DMS 273 treated with DMSO at 0.1 percent for 48 hours (cell line): ENCODE results near the gene PGA4.
"Not testable (repeated sequence)": the region's sequence is repeated elsewhere in the genome, so short reads cannot be mapped to it uniquely, and the experiment has no call there.

ENCODE experiments used
- DNase-seq: peaks from one replicate; lab custom pipeline; 2025; lab: John Stamatoyannopoulos, UW

PGA4 gene

DNA sequence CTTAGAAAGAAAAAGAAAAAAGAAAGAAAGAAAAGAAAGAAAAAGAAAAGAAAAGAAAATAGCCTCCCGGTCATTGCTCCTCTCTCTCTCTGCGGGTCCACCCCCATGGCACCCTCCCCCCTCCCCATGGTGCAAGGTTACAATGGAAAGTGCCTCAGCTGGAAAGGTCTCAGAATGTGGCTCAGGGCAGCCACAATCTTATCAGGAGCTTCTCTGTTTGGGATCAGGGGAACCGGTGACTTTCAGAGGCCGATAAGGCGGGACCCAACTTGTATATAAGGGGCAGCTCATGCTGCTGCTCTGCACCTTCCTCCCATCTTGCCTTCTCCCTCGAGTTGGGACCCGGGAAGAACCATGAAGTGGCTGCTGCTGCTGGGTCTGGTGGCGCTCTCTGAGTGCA is at the start of gene PGA4:
PGA4 (plus strand) TSS at position 301 of the 400 bp plus-strand sequence; CDS start at position 355, 54 bp downstream.
- not testable (repeated sequence) for DNase-seq

DNA sequence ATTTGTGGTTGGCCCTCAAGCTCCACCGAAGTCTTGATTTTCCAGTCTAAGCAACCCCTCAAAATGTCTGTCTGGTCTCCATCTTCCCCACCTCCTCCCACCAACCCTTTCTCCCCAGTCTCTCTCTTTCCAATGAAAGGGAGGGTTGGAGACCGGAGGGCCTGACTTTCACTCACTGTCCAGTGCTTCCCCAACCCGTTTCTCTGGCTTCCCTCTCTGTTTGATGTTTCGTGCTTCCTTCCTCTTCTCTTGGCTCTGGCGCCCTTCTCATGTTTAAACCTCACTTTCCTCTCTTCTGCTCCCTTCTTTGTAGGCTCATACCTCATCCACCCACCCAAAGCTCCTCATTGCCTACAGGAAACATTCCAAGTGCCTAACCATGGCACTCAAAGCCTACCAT is 49.8 kb upstream of the PGA4 start:
- DNase-seq, result no peak

DNA sequence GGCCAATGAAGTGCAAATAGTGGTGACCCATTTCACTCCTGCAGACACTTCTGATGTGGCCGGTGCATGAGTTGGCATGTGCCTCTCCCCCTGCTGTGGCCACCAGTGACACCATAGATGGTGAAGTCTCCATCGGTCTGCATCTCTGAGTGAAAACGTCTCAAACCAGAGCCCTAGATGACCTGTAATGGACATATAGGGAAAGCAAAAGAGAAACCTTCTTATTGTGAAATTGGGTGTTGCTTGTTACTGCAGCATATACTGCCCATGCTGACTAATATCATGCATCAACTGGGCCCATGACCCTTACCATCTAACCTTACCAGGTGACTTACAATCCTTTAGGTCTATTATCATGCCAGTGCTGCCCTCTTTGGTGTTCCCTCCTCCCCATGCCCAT is 49.3 kb upstream of the PGA4 start:
- no peak for DNase-seq

DNA sequence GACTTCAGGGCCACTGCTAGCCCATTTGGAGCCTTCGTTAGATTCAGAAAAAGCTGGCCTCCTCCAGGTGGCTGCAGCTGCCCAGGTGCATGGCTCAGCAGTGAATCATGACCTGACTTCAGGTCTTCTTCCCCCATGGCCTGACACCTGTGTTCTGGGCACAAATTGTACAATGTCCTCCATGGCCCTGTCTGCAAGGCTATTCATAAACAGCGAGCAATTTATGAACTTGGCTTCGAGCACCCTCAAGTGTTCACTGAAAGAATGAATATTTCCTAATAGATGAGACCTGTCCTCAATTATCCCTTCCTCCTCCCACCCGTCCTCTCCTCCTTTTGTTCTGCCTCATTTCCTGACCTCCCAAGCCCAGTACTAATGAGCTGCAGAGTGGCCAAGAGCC is 48.7 kb upstream of the PGA4 start:
- peak; percentile 2 for DNase-seq

DNA sequence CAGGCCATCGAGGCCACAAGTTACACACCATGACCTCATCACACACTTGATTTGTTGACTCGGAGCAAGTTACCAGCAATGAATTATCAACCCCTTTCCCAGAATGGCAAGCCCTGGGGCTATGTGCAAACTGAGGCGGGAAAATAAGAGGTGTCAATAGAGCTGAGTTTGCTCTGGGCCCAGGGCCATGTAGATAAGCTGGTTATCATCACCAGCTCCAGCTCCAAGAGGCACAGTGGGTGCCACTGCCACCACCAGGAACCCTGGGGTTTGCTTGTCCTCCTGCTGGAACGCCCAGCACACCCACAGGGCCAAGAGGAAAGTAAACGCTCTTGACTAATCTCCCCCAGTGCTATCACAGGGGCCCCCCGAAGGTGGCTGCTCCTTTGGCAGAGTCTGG is 47.9 kb upstream of the PGA4 start:
- DNase-seq, result no peak

DNA sequence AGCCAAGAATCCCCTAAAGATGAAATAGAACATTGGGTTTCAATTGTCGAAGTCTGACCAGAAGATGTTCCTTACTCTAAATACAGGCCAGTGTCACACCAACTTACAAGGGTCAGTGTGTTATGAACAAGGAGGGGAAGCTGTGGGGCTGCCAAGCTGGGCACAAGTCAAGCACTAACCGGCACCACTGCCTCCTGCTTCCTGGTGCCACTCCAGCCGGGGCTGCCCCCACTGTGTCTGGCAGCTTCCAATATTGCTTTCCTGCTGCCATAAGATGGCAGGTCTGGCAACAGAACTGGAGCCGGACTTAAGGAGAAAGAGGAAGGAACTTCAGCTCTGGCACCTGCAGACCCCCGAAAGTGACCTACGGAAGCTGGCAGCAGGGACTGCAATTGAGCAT is 47.2 kb upstream of the PGA4 start:
- DNase-seq, result no peak

DNA sequence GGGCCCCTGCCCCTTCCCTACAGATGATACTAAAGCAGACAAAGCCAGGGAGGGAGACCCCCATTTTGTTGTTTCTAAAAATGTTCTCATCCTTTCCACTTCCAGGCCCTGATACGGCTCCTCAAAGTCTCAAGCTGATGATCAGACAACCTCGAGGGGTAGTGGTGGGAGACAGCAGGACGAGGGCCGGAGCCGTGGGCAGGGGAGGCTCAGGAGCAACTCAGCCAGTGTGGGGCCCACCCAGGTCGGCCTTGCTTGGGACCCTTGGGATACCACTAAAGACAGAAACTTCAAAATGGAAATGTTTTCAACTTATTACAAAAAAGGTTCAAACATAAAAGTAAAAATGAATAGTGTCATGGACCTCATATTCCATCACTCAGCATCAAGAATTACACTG is 45.7 kb upstream of the PGA4 start:
- DNase-seq, result no peak

DNA sequence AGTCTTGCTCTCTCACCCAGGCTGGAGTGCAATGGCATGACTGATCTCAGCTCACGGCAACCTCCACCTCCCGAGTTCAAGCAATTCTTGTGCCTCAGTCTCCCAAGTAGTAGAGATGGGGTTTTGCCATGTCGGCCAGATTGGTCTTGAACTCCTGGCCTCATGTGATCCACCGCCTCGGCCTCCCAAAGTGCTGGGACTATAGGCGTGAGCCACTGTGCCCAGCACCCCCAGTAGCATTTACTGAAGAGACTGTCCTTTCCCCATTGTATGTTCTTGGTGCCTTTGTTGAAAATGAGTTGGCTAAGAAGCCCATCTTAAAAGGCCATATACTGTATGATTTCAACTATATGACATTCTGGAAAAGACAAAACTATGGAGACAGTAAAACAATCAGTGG is 41.9 kb upstream of the PGA4 start:
- not testable (repeated sequence) for DNase-seq

DNA sequence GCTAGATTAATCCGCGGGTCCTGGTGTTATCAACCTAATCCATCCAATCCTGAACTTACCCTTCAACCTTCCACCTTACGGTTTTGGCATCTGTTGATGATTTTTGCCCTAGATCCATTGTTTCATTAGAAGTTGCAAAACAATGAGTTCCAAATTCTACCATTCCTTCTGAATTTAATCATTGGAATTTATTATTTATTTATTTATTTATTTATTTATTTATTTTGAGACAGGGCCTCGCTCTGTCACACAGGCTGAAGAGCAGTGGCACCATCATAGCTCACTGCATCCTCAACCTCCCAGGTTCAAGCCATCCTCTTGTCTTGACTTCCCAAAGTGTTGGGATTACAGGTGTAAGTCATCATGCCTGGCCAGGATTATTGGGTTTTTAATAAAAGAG is 40.7 kb upstream of the PGA4 start:
- DNase-seq, result no peak

DNA sequence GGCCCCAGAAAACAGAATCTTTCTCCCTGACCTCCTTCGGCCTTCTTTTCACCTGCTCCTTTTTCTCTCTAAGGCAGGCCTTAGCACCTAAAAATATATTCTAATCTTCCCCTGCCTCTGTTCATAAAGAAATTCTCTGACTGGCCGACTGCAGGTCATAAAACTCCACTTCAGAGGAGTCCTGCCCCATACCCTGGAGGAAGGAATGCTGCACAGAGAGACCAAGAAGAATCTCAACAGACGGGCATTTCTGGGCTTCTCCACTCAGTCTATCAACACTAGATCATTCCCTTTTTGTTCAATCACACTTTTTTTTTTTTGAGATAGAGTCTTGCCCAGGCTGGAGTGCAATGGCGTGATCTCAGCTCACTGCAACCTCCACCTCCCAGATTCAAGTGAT is 38.5 kb upstream of the PGA4 start:
- no peak for DNase-seq

DNA sequence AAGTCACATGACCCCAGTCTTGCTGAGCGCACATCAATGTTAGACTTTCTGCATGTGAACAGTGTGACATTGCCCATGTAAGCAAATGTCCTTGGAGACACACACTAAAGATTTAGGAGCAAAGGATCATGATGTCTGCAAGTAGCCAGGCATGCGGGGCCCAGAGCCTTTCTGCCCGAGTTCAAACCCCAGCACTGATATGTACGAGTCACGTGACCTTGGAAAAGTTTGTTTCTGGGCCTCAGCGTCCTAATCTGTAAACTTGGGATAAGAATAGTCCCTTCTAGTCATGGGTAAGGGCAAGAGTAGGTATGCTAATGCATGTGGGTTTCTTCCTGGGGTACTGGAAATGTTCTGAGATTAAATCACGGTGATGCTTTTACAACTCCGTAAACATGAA is 35.6 kb upstream of the PGA4 start:
- DNase-seq, result no peak

DNA sequence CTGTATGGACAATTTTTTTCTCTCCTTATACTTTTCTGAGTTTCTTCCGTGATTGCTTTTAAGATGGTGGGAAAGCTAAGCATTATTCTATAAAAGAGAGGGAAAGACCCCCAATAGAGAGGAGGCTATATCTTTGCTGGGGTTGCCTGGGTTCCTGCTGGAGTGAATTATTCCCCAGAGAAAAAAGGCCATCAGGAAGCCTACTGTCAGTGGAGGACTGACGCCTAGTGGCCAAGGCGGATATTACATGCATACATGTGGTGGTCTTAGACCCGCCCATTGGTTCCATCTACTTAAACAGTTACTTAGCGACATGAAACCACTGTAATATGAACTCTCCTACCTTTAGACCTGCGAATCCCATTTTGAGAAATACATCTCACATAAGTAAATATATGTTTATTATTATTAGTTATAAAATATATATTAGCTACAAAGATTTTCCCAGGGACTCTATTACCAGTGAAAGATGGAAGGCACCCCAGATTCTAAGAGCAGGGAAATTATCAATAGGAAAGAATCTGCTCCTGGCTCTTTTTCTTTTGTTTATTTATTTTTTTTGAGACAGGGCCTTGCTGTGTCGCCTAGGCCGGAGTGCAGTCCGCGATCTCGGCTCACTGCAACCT is 34.5 kb upstream of the PGA4 start:
- peak; percentile 38 for DNase-seq

DNA sequence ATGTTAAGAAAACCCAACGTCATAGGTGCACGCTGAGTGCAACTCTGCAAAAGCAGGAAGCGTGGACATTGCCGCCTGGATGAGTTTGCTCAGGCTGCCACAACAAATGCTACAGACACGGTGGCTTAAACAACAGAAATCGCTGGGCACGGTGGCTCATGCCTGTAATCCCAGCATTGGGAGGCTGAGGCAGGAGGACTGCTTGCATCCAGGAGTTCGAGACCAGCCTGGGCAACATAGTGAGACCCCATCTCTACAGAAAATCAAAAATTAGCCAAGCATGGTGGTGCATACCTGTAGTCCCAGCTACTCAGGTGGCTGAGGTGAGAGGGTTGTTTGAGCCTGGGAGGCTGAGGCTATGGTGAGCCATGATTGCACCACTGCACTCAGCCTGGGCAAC is 32.2 kb upstream of the PGA4 start:
- DNase-seq, result no peak

DNA sequence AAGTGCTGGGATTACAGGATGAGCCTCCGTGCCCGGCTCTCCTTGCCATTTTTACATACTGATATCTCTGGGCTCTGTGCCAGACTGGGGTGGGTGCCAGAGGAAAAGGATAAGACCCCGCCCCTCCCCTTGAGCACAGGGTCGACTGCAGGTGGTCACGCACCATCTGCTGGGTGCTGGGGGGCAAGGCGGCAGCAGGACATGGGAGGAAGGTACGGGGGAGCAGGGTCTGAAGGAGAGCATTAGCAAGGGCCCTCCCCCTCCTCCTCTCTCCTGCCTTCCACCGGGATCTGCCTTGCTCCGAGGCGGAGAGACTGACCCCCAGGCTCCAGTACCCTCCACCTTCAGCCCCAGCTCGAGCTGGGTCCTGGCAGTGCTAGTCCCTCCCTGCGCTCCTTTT is 28.6 kb upstream of the PGA4 start:
- DNase-seq, result peak; percentile 20

DNA sequence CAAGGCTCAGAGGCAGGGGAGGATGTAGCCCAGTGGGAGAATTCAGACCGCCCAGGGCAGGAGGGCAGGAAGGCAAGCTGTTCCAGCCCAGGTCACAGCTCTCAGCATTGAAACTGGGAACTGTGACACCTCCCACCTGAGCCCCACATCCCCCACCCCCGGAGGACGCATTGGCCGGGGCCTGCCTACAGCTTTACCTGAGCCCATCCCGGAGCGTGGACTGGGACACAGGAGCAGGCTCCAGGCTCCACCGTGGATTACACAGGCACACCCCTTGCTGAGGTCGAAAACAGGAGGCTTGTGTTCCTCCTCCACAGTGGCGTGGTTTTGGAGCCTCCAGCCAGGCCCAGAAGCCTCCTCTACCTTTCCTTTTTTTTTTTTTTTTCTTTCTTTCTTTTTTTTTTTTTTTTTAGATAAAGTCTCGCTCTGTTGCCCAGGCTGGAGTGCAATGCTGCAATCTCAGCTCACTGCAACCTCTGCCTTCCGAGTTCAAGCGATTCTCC is 27.9 kb upstream of the PGA4 start:
- no peak for DNase-seq

DNA sequence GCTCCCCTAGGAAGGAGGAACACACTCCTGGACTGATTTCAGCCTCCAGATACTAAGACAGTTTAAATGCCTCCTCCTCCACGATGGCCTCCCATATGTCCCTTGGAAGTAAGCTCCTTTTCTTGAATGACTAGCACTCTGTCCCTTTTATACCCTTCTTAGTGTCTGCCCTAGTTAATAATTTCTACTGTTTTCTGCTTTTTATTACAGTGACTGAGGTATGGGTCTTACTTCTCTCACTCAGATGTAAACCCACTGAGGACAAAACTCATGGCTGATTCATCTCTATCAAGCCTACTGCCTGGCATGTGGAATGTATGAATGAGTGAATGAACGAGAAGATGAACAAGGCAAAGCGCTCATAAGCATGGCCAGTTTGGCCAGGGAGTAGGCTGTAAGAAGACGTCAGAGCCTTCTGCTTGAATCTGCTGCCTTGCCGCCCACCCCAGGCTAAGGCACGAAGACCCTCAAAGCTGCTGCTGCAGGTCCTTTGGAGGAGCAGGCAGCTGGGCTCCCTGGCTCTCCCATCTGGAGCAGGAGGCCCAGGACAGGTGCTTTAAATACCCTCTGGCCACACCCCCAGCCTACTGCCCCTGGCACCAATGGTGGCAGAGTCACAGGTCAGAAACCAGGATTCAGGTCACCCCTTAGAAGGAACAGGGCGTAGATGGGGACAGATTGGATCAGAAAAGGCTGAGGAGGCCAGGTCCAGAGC is 27.0 kb upstream of the PGA4 start:
- no peak for DNase-seq

DNA sequence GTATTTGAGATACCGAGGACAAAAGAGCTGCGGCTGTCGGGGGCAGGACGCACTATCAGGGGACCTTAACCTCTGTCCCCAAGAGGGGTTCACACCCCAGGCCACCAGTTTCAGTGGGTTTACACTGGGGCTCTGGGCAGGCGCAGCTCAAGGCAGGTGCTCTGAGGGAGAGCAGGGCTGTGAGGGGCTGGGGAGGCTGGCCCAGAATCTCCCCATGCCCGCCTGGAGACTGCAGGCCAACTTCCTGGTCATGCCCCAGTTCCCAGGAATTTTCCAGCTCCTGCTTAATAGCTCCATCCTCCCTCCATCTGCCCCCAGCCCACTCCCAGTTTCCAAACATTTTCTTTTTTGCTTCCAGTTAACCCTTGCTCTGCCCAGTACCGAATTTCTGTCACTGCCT is 26.4 kb upstream of the PGA4 start:
- no peak for DNase-seq

DNA sequence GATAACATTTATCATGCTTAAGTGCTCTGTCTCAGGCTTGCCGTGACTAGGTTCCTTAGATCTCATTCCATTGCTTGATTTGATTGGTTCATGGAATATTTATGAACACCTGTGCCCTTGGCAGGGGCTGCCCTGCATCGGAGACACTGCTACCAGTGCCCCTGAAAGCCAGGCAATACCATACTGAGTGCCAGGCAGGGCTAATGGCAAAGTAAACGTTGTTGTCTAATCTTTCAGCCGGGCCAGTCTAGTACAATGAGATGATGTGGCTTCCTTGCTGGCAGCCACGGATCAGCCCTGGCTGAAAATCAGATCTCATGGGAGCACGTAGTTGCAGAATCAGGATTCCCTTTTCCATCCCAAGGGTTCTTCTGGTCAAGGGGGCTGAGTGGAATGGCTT is 23.8 kb upstream of the PGA4 start:
- no peak for DNase-seq

DNA sequence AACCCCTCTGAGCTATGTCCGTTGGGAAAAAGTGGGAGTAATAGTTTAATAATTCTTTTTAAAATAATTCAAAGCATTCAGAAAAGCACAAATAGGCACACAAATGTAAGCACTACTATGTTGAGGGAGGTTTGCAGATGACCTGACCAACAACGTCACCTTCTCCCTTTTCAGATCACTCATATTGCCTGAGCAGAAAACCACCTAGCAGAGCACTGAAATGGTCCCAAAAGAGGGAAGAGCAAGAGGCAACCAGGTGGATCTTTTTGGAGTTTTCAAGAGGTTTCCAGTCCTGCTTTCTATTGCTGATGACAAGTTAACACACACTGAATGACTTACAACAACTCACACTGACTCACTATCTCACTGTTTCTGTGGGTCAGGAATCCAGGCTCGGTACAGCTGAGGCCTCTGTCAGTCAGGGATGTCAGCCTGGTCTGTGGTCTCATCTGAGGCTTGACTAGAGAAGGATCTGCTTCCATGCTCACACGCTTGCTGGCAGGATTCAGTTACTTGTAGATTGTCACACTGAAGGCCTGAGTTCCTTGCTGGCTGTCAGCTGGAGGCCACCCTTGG is 23.1 kb upstream of the PGA4 start:
- no peak for DNase-seq

DNA sequence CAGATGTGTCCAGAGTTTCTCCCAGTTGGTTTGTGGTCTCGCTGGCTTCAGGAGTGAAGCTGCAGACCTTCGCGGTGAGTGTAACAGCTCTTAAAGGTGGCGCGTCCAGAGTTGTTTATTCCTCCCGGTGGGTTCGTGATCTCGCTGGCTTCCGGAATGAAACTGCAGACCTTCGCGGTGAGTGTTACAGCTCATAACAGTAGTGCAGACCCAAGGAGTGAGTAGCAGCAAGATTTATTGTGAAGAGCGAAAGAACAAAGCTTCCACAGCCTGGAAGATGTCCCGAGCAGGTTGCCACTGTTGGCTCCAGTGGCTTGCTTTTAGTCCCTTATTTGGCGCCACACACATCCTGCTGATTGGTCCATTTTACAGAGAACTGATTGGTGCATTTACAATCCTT is 20.7 kb upstream of the PGA4 start:
- DNase-seq, result no peak

DNA sequence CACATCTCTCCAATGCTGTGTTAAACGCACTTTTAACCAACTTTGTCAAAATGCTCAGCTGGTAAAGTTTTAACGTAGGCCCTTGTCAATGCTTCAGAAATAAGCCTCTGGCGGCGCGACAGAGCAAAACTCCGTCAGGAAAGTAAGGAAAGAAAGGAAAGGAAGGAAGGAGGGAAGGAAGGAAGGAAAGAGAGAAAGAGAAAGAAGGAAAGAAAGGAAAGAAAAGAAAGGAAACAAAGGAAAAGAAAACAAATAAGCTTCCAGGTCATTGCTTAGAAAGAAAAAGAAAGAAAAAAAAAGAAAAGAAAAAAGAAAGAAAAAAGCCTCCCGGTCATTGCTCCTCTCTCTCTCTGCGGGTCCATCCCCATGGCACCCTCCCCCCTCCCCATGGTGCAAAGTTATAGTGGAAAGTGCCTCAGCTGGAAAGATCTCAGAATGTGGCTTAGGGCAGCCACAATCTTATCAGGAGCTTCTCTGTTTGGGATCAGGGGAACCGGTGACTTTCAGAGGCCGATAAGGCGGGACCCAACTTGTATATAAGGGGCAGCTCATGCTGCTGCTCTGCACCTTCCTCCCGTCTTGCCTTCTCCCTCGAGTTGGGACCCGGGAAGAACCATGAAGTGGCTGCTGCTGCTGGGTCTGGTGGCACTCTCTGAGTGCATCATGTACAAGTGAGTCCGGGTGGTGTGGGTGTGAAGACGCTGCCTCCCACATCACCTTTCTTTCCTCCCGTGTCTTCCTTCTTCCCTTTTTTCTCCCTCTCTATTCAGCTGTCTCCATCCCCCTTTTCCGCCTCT is 19.0 kb upstream of the PGA4 start, which contains the start of gene PGA3:
PGA3 (plus strand) TSS at position 566 of the 797 bp plus-strand sequence; CDS start at position 616, 50 bp downstream.
- not testable (repeated sequence) for DNase-seq

DNA sequence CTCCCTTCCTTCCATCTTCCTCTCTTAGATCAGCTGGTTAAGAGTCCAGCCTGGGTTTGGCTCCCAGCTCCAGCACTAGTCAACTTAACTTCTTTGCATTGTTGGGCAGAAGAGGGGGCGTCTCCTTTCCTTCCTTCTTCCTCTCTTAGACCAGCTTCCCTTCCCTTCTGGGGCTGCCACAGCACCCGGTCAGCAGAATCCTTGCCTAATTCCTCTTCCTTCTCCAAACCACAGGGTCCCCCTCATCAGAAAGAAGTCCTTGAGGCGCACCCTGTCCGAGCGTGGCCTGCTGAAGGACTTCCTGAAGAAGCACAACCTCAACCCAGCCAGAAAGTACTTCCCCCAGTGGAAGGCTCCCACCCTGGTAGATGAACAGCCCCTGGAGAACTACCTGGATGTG is 18.3 kb upstream of the PGA4 start:
- not testable (repeated sequence) for DNase-seq
